GM19023 (cell line): ENCODE data around the gene LUZP4.
"Not testable (repeated sequence)": the region's sequence is repeated elsewhere in the genome, so short reads cannot be mapped to it uniquely, and the experiment has no call there.

Source experiments
- ATAC-seq: cut with Tn5 transposase; IDR thresholded peaks from one replicate; pipeline ENCODE4 v1.9.1; 2021; ENCODE audit warnings: mild to moderate bottlenecking, moderate library complexity; ENCODE audit not compliant: unreplicated experiment

The LUZP4 gene

GRCh38 chrX:115289465-115289864 is at the start of gene LUZP4:
LUZP4 (plus strand) TSS chrX:115289715; CDS start chrX:115289760, 45 bp downstream.
- ATAC-seq = no peak

DNA sequence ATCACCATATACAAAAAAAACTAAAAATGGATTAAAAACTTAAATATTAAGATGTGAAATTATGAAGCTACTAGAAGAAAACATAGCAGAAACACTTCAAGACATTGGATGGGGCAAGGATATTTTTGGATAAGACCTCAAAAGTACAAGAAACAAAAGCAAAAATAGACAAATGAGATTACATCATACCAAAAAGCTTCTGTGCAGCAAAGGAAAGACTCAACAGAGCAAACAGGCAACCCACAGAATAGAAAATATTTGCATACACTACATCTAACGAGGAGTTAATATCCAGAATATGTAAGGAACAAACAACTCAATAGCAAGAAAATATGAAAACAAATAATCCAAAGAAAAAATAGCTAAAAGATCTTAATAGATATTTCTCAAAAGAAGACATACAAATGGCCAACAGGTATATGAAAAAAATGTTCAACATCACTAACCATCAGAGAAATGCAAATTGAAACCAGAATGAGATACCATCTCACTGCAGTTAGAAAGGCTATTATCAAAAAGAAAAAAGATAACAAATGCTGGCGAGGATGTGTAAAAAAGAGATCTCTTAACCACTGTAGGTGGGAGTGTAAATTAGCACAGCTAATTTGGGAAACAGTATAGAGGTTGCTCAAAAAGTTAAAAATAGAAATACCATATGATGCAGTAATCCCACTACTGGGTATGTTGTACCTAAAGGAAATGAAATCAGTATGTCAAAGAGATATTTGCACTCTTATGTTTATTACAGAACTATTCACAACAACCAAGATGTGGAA is 37.9 kb upstream of the LUZP4 start:
- no peak for ATAC-seq

DNA sequence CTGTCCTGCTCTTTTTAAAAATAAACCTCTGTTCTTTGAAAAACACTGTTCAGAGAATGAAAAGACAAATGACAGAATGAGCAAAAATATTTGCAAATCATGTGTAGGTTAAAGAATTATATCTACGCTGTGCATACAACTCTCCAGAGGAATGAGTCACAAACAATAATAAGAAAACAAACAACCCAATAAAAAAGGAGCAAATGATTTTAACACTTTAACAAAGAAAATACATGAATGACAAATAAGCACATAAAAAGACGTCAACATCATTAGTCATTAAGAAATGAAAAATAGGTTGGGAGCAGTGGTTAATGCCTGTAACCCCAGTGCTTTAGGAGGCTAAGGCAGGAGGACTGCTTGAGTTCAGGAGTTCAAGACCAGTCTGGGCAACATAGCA is 34.5 kb upstream of the LUZP4 start:
- ATAC-seq = no peak

DNA sequence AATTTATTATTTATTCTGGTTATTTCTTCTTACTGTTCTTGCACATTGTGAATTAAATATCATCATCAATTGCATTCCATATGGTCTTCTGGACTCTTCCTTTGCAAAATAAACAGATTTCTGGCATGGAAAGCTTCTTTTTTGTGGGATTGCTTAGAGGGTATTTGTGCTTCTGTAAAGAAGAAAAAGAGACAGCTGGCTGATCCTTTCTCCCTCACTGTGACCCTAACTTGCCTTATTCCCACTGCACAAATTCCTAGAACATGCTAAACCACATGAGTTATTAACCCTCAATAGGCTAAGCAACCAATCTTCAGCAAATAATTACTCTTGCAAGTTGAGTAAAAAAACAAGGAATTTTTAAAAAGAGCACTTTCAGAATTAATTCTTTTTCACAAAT is 31.8 kb upstream of the LUZP4 start:
- no peak for ATAC-seq

DNA sequence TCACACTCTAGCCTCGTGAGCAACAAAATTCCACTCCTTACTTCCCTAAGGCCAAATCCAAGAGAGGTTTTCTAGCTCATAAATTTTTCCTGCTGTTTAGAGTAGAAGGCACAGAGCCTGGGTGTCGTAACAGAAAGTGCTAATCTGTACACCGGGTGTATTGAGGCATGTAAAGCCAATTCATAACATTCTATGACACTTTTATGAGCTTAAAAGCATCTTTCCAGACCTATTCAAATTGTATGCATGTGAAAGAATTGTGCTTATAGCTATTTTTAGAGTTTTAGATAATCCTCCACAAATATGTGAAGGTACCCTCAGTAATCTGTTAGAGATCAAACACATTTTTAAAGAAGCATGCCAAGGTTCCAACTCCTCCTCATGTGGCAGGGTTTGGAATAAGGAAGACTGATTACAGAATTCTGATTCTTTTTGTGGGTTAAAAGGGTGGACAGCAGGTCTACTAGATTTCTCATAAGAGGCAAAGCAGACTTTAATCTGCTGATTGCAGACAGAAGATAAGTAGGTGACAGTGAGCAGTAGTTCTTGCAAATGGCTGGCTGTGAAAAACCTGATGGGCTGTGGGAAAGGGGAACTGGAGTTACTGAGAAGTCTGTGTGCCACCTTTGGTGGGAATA is 30.2 kb upstream of the LUZP4 start:
- ATAC-seq = no peak

DNA sequence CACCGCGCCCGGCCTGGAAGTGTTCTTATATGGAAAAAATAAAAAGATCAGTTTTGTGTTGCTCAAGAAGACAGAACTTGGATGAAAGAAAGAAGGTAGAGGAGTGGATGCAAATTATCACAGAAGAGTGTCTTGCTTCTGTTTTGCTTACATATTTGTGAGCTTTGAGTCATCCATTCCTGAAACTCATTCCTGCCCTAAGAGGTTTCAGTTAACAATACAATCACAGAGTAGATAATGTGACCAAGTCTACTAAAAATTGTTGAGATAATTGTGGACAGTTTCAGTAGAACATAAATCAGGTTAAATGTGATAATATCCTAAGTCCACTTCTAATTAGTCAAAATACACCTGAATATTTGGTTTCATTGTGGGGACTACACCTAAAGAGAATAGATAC is 29.2 kb upstream of the LUZP4 start:
- ATAC-seq = no peak

- ATAC-seq = no peak
Observed at GRCh38 chrX:115261148-115261547, 28.4 kb upstream of the LUZP4 start.

DNA sequence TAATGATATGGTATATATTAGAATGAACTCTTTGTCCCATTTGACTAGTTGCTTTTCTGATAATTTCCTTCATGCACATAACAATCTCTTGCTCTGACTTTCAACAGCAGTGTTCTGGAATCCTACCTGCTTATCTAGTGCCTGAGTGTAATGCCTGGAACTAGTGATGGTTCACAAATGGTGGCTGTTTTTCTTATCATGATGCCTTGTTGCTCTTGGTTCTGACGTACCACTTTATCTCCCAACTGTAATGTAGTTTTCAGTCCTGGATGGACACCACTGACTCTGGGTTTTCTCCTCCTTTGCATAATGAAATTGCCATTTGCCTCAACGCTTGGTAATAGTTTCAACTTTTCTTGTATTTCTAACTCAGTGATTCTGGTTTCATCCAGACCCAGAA is 25.5 kb upstream of the LUZP4 start:
- no peak for ATAC-seq

DNA sequence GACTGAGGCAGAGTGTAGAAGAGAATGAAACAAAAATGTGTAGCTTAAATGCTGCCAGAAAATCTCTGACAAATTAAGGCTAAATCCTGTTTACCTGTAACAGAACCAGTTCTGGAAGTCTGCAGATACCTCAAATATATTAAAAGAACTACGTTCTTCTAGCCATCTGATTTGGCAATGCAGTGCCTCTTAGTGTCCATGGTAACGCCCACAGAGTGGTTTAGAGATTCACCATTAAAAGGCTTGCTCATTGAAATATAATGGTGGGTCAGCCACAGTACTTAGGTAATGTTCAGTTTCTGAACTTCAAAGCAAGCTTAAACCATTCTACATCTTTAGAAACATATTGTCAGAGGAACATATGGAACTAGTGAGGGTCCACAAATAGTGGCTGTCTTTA is 23.2 kb upstream of the LUZP4 start:
- no peak for ATAC-seq

GRCh38 chrX:115268421-115268820 is 21.1 kb upstream of the LUZP4 start:
- ATAC-seq = no peak

DNA sequence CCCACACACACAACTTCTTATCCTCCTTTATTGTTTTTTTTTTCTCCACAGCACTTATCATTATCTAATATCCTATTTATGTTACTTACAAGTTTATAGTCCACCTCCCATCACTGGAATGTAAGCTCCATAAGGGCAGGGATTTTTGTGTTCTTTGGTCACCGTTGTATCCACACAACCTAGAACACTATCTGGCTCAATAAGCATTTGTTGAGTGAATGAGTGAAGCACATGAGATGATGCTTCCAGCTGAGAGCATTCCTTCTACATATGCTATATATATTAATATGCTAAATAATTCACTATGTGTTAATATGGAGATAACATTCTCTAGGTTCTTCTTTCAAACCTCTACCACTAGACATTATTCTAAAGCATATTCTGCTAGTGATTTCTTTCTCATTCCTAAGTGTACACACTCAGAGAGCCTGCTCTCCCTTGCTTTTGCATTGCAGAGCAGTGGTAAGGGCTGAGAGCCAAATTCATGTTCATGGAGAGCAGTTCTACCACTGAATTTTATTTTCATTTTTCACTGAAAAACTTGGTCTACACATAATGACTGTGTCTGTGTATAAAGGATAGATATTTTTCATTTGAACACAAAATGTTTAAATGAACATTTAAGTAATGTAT is 20.3 kb upstream of the LUZP4 start:
- ATAC-seq = no peak

- no peak for ATAC-seq
Observed at GRCh38 chrX:115284877-115285276, 4.6 kb upstream of the LUZP4 start.

DNA sequence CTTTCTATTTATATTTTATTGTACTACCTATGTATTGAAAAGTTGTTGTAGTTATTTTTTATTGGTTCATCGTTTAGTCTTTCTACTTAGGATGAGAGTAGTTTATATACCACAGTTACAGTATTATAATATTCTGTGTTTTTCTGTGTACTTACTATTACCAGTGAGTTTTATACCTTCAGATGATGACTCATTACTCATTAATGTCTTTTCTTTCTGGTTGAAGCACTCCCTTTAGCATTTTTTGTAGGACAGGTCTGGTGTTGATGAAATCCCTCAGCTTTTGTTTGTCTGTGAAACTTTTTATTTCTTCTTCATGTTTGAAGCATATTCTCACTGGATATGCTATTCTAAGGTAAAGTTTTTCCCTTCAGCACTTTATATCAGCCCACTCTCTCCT is 7.7 kb downstream of the LUZP4 start:
- no peak for ATAC-seq

- no peak for ATAC-seq
Observed at GRCh38 chrX:115311139-115311538, 21.6 kb downstream of the LUZP4 start.

GRCh38 chrX:115311601-115312001 is 22.1 kb downstream of the LUZP4 start:
- no peak for ATAC-seq

- ATAC-seq = no peak
Observed at GRCh38 chrX:115318139-115318538, 28.6 kb downstream of the LUZP4 start.

GRCh38 chrX:115322375-115322774 is 32.9 kb downstream of the LUZP4 start:
- ATAC-seq = no peak

- ATAC-seq = no peak
Observed at GRCh38 chrX:115324194-115324593, 34.7 kb downstream of the LUZP4 start.

GRCh38 chrX:115329282-115329681 is 39.8 kb downstream of the LUZP4 start:
- ATAC-seq = not testable (repeated sequence)

DNA sequence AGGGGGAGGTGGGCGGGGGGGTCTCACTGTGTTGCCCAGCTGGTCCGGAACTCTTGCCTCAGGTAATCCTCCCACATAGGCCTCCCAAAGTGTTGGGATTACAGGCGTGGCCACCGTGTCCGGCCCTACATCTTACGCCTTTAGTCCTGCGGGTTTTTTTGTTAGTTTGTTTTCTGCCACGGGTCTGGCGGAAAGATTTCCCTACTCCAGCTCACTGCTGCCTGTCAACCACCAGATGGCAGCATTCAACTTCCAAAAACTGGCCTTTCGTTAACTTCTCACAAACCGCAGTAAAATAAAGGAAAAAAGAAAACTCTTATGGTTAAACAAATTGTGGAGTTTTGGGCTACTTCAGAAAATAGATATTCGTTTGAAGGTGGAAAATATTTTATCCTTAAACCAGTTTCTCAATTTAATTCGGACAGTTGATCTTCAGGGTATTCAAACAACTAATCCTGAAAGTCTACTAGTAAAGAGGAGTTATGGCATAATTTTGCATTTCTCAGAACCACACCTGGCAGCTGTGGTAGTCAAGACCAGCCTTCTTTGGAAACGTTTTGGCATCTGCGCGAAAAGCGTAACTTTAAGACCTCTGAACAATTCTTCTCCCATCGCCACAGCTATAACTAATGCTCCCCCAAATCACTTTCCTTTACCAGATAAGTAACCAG is 41.1 kb downstream of the LUZP4 start:
- no peak for ATAC-seq

- no peak for ATAC-seq
Observed at GRCh38 chrX:115332832-115333231, 43.3 kb downstream of the LUZP4 start.

DNA sequence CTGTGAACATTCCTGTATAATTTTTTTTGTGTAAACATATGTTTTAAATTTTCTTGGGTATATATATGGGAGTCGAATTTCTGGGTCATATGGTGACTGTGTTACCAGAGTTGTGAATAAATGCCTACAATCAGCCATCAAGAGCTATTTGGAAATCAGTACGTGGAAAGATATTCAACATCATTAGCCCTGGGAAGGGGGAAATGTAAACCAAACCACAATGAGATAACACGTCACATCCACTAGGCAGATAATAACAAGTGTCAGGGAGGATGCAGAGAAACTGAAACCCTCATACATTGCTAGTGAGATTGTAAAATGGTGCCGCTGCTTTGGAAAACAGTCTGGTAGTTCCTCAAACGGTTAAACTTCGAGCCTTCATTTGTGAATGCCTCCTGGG is 43.9 kb downstream of the LUZP4 start:
- ATAC-seq = no peak
